Transverse colon (tissue), 4 donors: Measurements from ENCODE around the gene NFIC. TPM values are rescaled to one million over a fixed set of nuclear protein-coding genes. Genes with fewer than 3 reads are reported as not detected.

ENCODE experiments used
- DNase-seq: peaks from one replicate; pipeline ENCODE4 v3.0.0-alpha.2; 2019
- H3K27ac ChIP-seq, 4 donors: fragments of 200-600 bp; sonication (generic); 2 replicates each; pipeline ENCODE4 v1.5.1; 2016 to 2018; ENCODE audit warnings: inconsistent platforms in 4 of 4
- H3K27me3 ChIP-seq: fragments of 200-600 bp; sonication (generic); 2 replicates; pipeline ENCODE4 v1.5.1; 2017; ENCODE audit warnings: inconsistent platforms
- H3K36me3 ChIP-seq, 4 donors: fragments of 200-600 bp; sonication (generic); 2 replicates each; pipeline ENCODE4 v1.5.1; 2017 to 2019; ENCODE audit warnings: inconsistent platforms in 4 of 4
- H3K4me1 ChIP-seq, 4 donors: fragments of 200-600 bp; sonication (generic); 2 replicates each; pipeline ENCODE4 v1.5.1; 2017 to 2020; ENCODE audit warnings: inconsistent platforms in 4 of 4
- H3K4me3 ChIP-seq, 4 donors: fragments of 200-600 bp; sonication (generic); 1 replicate in 1 of 4; 2 replicates in 3 of 4; pipeline versions ENCODE4 v1.5.1 to v1.6.1; 2017 to 2019; ENCODE audit warnings: inconsistent platforms in 4 of 4
- H3K9me3 ChIP-seq, 2 donors: fragments of 200-600 bp; sonication (generic); 2 replicates each; pipeline ENCODE4 v1.5.1; 2017 to 2019; ENCODE audit warnings: inconsistent platforms in 2 of 2
- EP300 ChIP-seq: sonication (generic); formaldehyde crosslinking; IDR thresholded peaks from one replicate; pipeline ENCODE4 v1.6.1; 2017; ENCODE audit warnings: antibody characterized with exemption, low read depth
- POLR2A ChIP-seq: fragments of 450-650 bp; IDR thresholded peaks from one replicate; pipeline ENCODE4 v1.6.1; 2016; ENCODE audit warnings: antibody characterized with exemption, mild to moderate bottlenecking, moderate library complexity
- POLR2AphosphoS5 ChIP-seq, 3 donors: sonication (generic); formaldehyde crosslinking; IDR thresholded peaks; one replicate each; pipeline ENCODE4 v1.6.1; 2016; ENCODE audit warnings: antibody characterized with exemption in 3 of 3
- WGBS, 2 donors: methylation state at CpG; one replicate each; pipeline ENCODE4 v1.1.5; 2018; ENCODE audit warnings: low coverage in 1 of 2; 5-methylcytosine and 5-hydroxymethylcytosine counted together
- in situ Hi-C, 4 donors: fragments of 200-750 bp; cut with MboI; loops; one replicate each; pipeline versions ENCODE4 v1.15.0 to v1.15.1; 2017; ENCODE audit warnings: low sequenced_read_pairs in 3 of 4, low pct_ligation_motif_present in 1 of 4, low pct_unique_long_range_greater_than_20kb in 1 of 4
- intact Hi-C: fragments of 100-400 bp; cut with DNase I; formaldehyde crosslinking; loops from one replicate; pipeline ENCODE4 v1.15.1; 2023; ENCODE audit warnings: low total_unique reads
- total RNA-seq, 4 donors: library from RNA; depleted of rRNA; stranded (reverse); fragments of >200 nt; gene quantifications; one replicate each; pipeline ENCODE4 v1.1.0, GENCODE V29; 2016
- TF ChIP-seq, protein P1 (sequence below), 5 experiments: fragments of 200-600 bp in 3 of 5; fragments of 450-650 bp in 2 of 5; sonication (generic) in 3 of 5; IDR thresholded peaks; 1 replicate in 2 of 5; 2 replicates in 3 of 5; pipeline ENCODE4 v1.5.1; 2016 to 2017; ENCODE audit warnings: antibody characterized with exemption in 5 of 5, inconsistent platforms in 3 of 5, mild to moderate bottlenecking in 2 of 5, moderate library complexity in 1 of 5

Gene NFIC
- total RNA-seq, 4 donors from 2014 or later = 39.9 to 145 (median 68.1) TPM

DNA sequence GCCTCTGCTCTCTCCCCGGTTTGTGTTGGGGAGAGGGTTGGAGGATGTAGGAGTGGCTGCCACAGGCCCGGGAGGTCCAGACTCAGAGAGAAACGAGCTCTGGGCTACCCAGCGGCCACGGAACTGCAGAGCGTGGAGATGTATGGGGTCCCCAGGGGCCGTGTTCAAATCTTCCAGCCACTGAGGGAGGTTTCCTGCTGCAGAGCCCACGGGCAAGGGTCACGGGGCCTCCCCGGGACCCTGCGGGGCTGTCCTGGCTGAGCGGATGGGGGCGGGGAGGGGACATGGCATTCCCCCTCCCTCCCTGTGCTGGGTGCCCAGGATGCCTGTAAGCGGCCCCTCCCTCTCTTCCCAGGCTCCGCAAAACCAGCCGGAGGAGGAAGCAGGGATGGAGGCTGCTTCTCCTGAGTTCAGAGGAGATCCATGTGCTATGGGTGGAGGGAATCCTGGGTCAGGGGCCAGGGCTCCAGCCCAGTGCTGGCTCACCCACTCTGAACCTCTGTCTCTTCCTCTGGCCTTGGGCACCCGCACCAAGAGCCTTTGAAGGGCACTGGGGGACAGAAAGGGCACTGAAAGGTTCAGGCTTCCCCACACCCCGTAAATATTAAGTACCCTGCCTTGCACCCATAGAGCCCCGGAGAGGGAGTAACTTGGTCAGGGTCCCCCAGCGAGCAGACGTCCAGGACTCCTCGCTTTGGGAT lies 91.3 kb downstream of the NFIC start:
- in situ Hi-C loops (no loop called here), intact Hi-C loops (no loop called here)
- TF ChIP-seq EP300 (no peak), POLR2AphosphoS5 (IDR thresholded peaks at IDR 0.05) (no peak)
- Histone ChIP-seq H3K27ac (peak overlapping the region; percentile 79 to 87 (median 84)), H3K9me3 (no peaks in the 10 kb centered on the region), H3K27me3 (no peaks in the 10 kb centered on the region), H3K36me3 (peaks cover 0 to 28% (median 4%) of the 10 kb centered on the region in 4 donors), H3K4me1 (peaks cover 17 to 40% (median 29%) of the 10 kb centered on the region in 4 donors), H3K4me3 (no peak overlapping the region)
- DNase-seq = no peak
- WGBS, 2 donors = 69% methylated on average over 22 of the region's 22 CpGs; no CpG with 5 or more reads in 1 of the 2 donors

DNA sequence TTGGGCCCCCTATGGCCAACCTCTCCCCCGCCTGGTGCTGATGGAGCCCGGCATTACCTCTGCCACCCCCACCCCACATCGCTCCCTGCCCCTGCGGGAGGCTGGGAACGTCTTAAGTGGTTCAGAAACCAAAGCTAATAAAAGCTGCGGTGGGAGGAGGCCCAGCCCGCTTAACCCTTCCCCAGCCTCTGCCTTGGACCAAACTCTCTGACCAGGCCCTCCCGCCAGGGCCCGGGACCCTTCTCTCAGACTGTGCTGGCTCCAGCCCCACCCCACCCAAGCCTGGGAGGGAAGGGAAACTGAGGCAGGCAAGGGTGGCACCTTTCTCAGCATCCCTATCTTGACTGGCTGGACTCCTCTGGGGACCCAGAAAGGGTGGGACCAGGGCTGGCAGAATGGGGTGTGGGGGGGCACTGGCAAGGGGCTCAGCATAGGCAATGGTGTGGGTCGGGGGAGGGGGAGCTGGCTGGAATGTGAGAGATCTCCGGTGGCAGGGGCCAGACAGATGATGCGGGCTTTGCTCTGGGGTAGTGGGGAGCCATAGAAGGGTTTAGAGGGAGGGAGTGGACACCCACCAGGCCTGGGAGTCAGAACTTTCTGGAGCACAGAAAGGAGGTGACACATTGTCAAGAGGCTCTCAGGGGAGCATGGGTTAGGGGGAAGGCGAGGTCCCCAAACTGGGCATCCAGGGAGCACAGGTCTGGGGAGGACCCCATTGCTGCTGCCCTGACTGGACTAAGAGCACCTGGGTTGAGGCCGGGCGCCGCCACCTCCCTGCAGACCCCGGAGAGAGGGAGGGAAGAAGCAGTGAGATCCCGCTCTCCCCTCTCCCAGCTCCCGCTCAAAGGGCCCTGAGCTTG lies 92.1 kb downstream of the NFIC start:
- no peak for DNase-seq
- H3K27me3 ChIP-seq = no peaks in the 10 kb centered on the region
- no peak for TF ChIP-seq POLR2A
- TF ChIP-seq, protein P1, sequence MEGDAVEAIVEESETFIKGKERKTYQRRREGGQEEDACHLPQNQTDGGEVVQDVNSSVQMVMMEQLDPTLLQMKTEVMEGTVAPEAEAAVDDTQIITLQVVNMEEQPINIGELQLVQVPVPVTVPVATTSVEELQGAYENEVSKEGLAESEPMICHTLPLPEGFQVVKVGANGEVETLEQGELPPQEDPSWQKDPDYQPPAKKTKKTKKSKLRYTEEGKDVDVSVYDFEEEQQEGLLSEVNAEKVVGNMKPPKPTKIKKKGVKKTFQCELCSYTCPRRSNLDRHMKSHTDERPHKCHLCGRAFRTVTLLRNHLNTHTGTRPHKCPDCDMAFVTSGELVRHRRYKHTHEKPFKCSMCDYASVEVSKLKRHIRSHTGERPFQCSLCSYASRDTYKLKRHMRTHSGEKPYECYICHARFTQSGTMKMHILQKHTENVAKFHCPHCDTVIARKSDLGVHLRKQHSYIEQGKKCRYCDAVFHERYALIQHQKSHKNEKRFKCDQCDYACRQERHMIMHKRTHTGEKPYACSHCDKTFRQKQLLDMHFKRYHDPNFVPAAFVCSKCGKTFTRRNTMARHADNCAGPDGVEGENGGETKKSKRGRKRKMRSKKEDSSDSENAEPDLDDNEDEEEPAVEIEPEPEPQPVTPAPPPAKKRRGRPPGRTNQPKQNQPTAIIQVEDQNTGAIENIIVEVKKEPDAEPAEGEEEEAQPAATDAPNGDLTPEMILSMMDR (IDR thresholded peaks at IDR 0.05) = no peak
- no peak for TF ChIP-seq POLR2AphosphoS5 (IDR thresholded peaks at IDR 0.05)
- no peak for TF ChIP-seq EP300
- H3K4me3 ChIP-seq = no peak overlapping the region
- intact Hi-C loops = no loop called here
- no peaks in the 10 kb centered on the region for H3K9me3 ChIP-seq
- peaks cover 0 to 28% (median 5%) of the 10 kb centered on the region in 4 donors for H3K36me3 ChIP-seq
- in situ Hi-C loops = no loop called here
- peak overlapping the region; percentile 79 to 87 (median 84) for H3K27ac ChIP-seq
- 55% methylated on average over 19 of the region's 19 CpGs; no CpG with 5 or more reads in 1 of the 2 donors for WGBS, 2 donors
- peaks cover 17 to 40% (median 29%) of the 10 kb centered on the region in 4 donors for H3K4me1 ChIP-seq

DNA sequence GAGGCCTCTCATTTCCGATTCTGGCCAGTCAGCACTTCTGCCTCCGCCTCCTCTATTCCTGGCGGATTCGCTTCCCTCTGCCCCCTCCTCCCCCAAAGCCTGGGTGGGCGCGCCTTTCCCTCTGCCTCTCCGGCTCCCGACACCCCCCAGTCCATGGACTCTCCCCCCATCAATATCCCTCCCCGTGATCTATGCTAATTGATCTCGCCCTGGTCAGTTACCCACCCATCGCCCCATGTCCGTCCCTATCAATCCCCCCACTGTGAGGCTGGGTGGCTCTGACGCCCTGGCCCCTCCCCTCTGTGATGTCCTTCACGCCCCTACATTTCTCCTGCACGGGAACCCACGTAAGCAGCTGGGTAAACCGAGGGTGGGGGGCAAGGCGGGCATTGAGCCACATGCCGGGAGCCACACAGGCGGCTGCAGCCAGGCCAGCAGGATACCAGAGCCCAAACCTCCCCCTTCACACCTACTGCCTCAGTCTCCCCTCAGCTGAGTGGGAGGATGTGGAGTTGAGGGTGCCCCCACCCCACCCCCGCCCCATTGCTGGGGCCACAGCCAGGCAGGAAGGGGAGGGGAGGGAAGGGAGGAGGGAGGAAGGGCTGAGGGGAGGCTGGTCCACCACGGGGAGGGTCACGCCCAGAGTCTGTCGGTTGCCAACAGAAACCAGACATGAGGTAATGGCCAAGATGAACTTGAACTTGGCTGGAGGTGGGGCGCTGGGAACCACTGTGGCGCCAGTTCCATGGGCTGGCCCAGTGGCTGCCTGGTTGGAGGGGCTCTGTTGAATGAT lies 92.9 kb downstream of the NFIC start:
- TF ChIP-seq, protein P1 (IDR thresholded peaks at IDR 0.05) = no peak
- TF ChIP-seq POLR2A = no peak
- TF ChIP-seq EP300 = peak; percentile 29
- peak in 1 of 3 donors; percentile 30 for TF ChIP-seq POLR2AphosphoS5 (IDR thresholded peaks at IDR 0.05)
- intact Hi-C loops (no loop called here), in situ Hi-C loops (no loop called here)
- Histone ChIP-seq H3K4me3 (no peak overlapping the region), H3K4me1 (peaks cover 17 to 40% (median 29%) of the 10 kb centered on the region in 4 donors), H3K9me3 (no peaks in the 10 kb centered on the region), H3K27me3 (no peaks in the 10 kb centered on the region), H3K36me3 (peaks cover 0 to 27% (median 3%) of the 10 kb centered on the region in 4 donors), H3K27ac (peak overlapping the region; percentile 79 to 87 (median 84))
- DNase-seq = peak; percentile 63
- 48% methylated on average over 25 of the region's 26 CpGs; no CpG with 5 or more reads in 1 of the 2 donors for WGBS, 2 donors

DNA sequence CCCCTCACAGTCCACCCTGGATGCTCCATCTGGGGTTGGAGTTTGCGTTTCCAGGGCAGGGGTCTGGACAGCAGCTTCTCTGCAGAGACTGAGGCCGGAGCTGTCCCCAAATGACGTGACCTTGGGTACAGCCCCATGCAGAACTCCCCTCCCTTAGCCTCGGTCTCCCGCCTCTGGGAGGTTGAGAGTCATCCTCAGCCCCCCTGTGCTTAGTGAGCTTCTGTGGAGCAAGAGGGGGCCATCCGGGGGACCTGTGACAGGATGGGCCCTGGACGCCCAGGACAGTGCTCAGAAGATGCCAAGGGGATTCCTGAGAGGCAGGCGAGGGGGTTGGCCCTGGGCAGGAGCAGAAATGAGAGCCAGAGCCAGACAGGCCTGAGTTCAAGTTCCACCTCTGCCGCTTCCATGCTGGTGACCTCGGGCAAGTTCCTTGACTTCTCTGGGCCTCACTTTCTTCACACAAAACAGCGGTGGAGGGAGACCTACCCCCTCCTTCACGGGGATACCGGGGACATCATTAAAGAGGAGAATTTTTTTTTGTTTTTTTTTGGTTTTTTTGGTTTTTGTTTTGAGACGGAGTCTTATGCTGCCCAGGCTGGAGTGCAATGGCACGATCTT lies 93.7 kb downstream of the NFIC start:
- Histone ChIP-seq H3K27me3 (no peaks in the 10 kb centered on the region), H3K4me1 (peaks cover 17 to 41% (median 31%) of the 10 kb centered on the region in 4 donors), H3K27ac (peak overlapping the region; percentile 79 to 87 (median 84)), H3K36me3 (peaks cover 0 to 19% (median 3%) of the 10 kb centered on the region in 4 donors), H3K4me3 (no peak overlapping the region), H3K9me3 (no peaks in the 10 kb centered on the region)
- WGBS, 2 donors = 73% methylated on average over 10 of the region's 15 CpGs; no CpG with 5 or more reads in 1 of the 2 donors
- intact Hi-C loops = no loop called here
- DNase-seq = no peak
- in situ Hi-C loops = no loop called here
- TF ChIP-seq, protein P1 (IDR thresholded peaks at IDR 0.05) = no peak
- TF ChIP-seq POLR2A = no peak
- TF ChIP-seq POLR2AphosphoS5 (IDR thresholded peaks at IDR 0.05) = no peak
- no peak for TF ChIP-seq EP300
